ENCODE results near the gene IFI30.

- TF ChIP-seq CTCF (IDR thresholded peaks at IDR 0.05; ENCODE audit: low read depth, low read length, poor library complexity, severe bottlenecking) (no peak), EZH2phosphoT487 (IDR thresholded peaks at IDR 0.05; ENCODE audit: borderline replicate concordance, low read length) (no peak)
Observed at GRCh38 chr19:18156268-18156667, 17.3 kb upstream of the IFI30 start.
